ENCODE results near the gene TMEM212. TPM values are rescaled to one million over a fixed set of nuclear protein-coding genes. Genes with fewer than 3 reads are reported as not detected.
"Not testable (repeated sequence)": the region's sequence is repeated elsewhere in the genome, so short reads cannot be mapped to it uniquely, and the experiment has no call there.

The TMEM212 gene
- total RNA-seq, 1 donor from 2014 or later, result not detected

DNA sequence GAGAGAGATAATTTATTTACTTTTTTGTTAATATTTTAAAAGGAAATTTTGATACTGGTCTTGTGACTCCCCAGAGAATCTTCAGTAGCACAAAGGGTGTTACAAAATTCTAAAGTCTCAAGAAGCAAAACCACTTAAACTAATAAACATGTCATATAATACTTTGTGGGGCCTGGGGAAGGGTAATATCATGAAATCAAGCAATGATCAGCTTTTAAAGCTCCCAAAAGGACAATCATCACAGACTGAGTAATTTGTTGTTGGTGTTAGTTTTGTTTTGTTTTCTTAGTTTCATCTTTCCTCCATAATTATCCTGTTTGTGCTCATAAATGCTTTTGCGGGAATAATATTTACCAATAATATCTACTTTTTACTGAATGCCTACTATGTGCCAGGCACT, 55.0 kb downstream of the TMEM212 start:
- no peaks in the 10 kb centered on the region for H3K79me2 ChIP-seq (ENCODE audit: low read depth)
- TF ChIP-seq EZH2phosphoT487 (IDR thresholded peaks at IDR 0.05) (no peak), EZH2 (IDR thresholded peaks at IDR 0.05) (no peak)
- TF ChIP-seq, protein P1, sequence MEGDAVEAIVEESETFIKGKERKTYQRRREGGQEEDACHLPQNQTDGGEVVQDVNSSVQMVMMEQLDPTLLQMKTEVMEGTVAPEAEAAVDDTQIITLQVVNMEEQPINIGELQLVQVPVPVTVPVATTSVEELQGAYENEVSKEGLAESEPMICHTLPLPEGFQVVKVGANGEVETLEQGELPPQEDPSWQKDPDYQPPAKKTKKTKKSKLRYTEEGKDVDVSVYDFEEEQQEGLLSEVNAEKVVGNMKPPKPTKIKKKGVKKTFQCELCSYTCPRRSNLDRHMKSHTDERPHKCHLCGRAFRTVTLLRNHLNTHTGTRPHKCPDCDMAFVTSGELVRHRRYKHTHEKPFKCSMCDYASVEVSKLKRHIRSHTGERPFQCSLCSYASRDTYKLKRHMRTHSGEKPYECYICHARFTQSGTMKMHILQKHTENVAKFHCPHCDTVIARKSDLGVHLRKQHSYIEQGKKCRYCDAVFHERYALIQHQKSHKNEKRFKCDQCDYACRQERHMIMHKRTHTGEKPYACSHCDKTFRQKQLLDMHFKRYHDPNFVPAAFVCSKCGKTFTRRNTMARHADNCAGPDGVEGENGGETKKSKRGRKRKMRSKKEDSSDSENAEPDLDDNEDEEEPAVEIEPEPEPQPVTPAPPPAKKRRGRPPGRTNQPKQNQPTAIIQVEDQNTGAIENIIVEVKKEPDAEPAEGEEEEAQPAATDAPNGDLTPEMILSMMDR (IDR thresholded peaks at IDR 0.05), result no peak
- no peak overlapping the region for H3K27ac ChIP-seq
- H3K9me3 Mint-ChIP-seq, result no peaks in the 10 kb centered on the region
- no peak overlapping the region for H2AFZ ChIP-seq (replicated peaks)
- no peaks in the 10 kb centered on the region for H3K27me3 ChIP-seq
- no peak overlapping the region for H3K4me3 ChIP-seq
- no peak overlapping the region for H3K4me3 Mint-ChIP-seq
- no peak overlapping the region for H3K27ac Mint-ChIP-seq
- H3K4me2 ChIP-seq, result no peak overlapping the region
- H3K36me3 Mint-ChIP-seq, result no peaks in the 10 kb centered on the region
- H3K36me3 ChIP-seq, result no peaks in the 10 kb centered on the region
- no peaks in the 10 kb centered on the region for H4K20me1 ChIP-seq (ENCODE audit: low read depth)
- no peak overlapping the region for H3K9ac ChIP-seq
- no peaks in the 10 kb centered on the region for H3F3A ChIP-seq (ENCODE audit: low read depth)
- H3K27me3 Mint-ChIP-seq (ENCODE audit: insufficient read depth, low read depth), result peaks cover under 1% of the 10 kb centered on the region
- no peaks in the 10 kb centered on the region for H3K4me1 Mint-ChIP-seq
- H3K4me1 ChIP-seq, result no peaks in the 10 kb centered on the region
- no peaks in the 10 kb centered on the region for H3K9me3 ChIP-seq (ENCODE audit: low read depth)
- DNase-seq (ENCODE audit: low spot score), result no peak

- H3K4me3 ChIP-seq, result no peak overlapping the region
- no peak overlapping the region for H3K4me3 Mint-ChIP-seq
Measured at GRCh38 chr3:171900446-171900845, 57.3 kb downstream of the TMEM212 start.

DNA sequence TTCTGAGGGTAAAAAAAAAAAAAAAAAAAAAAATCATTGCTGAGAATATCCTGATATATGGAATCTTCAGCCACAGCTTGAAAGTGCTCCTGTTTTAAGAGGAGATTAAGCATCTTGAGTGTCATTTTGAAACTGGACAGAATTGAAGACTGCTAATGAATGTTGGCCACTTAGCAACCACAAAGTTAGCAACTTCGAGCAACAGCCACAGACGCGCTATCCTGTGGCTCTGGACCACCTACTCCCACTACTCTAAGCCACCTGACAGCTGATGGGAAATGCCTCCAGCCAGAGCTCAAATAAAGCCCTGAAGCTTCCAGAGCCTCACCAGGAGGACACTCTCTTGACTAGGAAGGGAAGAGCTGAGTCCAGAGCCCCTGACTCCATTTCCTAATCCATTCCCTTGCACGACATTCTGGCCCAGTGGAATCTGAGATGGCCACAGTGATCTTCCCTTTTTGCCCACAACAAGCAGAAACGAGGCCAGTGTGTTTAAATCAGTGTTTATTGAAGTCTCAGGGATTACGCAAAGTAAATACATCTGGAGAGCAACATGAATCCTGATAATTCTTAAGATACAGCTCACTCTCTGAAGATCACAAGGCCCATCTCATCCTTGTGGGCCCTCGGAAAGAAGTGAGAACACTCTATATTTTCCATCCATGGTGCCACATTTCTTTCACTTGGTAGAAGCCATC, 58.6 kb downstream of the TMEM212 start:
- no peaks in the 10 kb centered on the region for H3K79me2 ChIP-seq (ENCODE audit: low read depth)
- H3K27me3 ChIP-seq, result no peaks in the 10 kb centered on the region
- H3K4me3 ChIP-seq, result no peak overlapping the region
- H3K9ac ChIP-seq, result no peak overlapping the region
- H3K36me3 Mint-ChIP-seq, result no peaks in the 10 kb centered on the region
- no peaks in the 10 kb centered on the region for H3K4me1 ChIP-seq
- peaks cover 4% of the 10 kb centered on the region for H3K27me3 Mint-ChIP-seq (ENCODE audit: insufficient read depth, low read depth)
- peaks cover 6% of the 10 kb centered on the region for H3K9me3 Mint-ChIP-seq
- H2AFZ ChIP-seq (replicated peaks), result peak overlapping the region; percentile 13
- peaks cover 3% of the 10 kb centered on the region for H3K4me1 Mint-ChIP-seq
- H3F3A ChIP-seq (ENCODE audit: low read depth), result no peaks in the 10 kb centered on the region
- no peaks in the 10 kb centered on the region for H3K36me3 ChIP-seq
- TF ChIP-seq EZH2phosphoT487 (IDR thresholded peaks at IDR 0.05), result no peak
- no peak for TF ChIP-seq EZH2 (IDR thresholded peaks at IDR 0.05)
- H4K20me1 ChIP-seq (ENCODE audit: low read depth), result no peaks in the 10 kb centered on the region
- H3K27ac ChIP-seq, result no peak overlapping the region
- no peak overlapping the region for H3K4me3 Mint-ChIP-seq
- no peaks in the 10 kb centered on the region for H3K9me3 ChIP-seq (ENCODE audit: low read depth)
- no peak for DNase-seq (ENCODE audit: low spot score)
- no peak overlapping the region for H3K4me2 ChIP-seq
- no peak overlapping the region for H3K27ac Mint-ChIP-seq

More at GRCh38 chr3:171900446-171900845, 57.3 kb downstream of the TMEM212 start:
- no peaks in the 10 kb centered on the region for H3F3A ChIP-seq (ENCODE audit: low read depth)
- no peak overlapping the region for H3K27ac Mint-ChIP-seq
- DNase-seq (ENCODE audit: low spot score), result no peak
- H3K9ac ChIP-seq, result no peak overlapping the region
- H3K36me3 ChIP-seq, result no peaks in the 10 kb centered on the region
- no peaks in the 10 kb centered on the region for H3K9me3 Mint-ChIP-seq
- no peak overlapping the region for H2AFZ ChIP-seq (replicated peaks)
- H3K79me2 ChIP-seq (ENCODE audit: low read depth), result no peaks in the 10 kb centered on the region
- TF ChIP-seq EZH2 (IDR thresholded peaks at IDR 0.05) (no peak), EZH2phosphoT487 (IDR thresholded peaks at IDR 0.05) (no peak)
- TF ChIP-seq, protein P1 (IDR thresholded peaks at IDR 0.05), result no peak
- peaks cover 4% of the 10 kb centered on the region for H3K27me3 Mint-ChIP-seq (ENCODE audit: insufficient read depth, low read depth)
- H3K4me1 ChIP-seq, result no peaks in the 10 kb centered on the region
- H3K9me3 ChIP-seq (ENCODE audit: low read depth), result no peaks in the 10 kb centered on the region
- no peaks in the 10 kb centered on the region for H3K36me3 Mint-ChIP-seq
- no peak overlapping the region for H3K4me2 ChIP-seq
- peaks cover 3% of the 10 kb centered on the region for H3K4me1 Mint-ChIP-seq
- no peaks in the 10 kb centered on the region for H4K20me1 ChIP-seq (ENCODE audit: low read depth)
- no peaks in the 10 kb centered on the region for H3K27me3 ChIP-seq
- H3K27ac ChIP-seq, result no peak overlapping the region

GRCh38 chr3:171904829-171905228, 61.7 kb downstream of the TMEM212 start:
- H3K4me2 ChIP-seq, result no peak overlapping the region
- H3K36me3 ChIP-seq, result no peaks in the 10 kb centered on the region
- H3F3A ChIP-seq (ENCODE audit: low read depth), result no peaks in the 10 kb centered on the region
- H3K79me2 ChIP-seq (ENCODE audit: low read depth), result no peaks in the 10 kb centered on the region
- no peak for DNase-seq (ENCODE audit: low spot score)
- H3K27ac Mint-ChIP-seq, result peak overlapping the region; percentile 13
- no peak overlapping the region for H3K9ac ChIP-seq
- H3K36me3 Mint-ChIP-seq, result no peaks in the 10 kb centered on the region
- H3K27me3 Mint-ChIP-seq (ENCODE audit: insufficient read depth, low read depth), result peaks cover 6% of the 10 kb centered on the region
- no peak overlapping the region for H2AFZ ChIP-seq (replicated peaks)
- H3K27ac ChIP-seq, result no peak overlapping the region
- no peaks in the 10 kb centered on the region for H3K4me1 ChIP-seq
- no peak overlapping the region for H3K4me3 ChIP-seq
- H3K4me3 Mint-ChIP-seq, result no peak overlapping the region
- peaks cover 3% of the 10 kb centered on the region for H3K4me1 Mint-ChIP-seq
- TF ChIP-seq, protein P1 (IDR thresholded peaks at IDR 0.05), result no peak
- no peak for TF ChIP-seq EZH2 (IDR thresholded peaks at IDR 0.05)
- TF ChIP-seq EZH2phosphoT487 (IDR thresholded peaks at IDR 0.05), result no peak
- H3K9me3 Mint-ChIP-seq, result peaks cover 10% of the 10 kb centered on the region
- no peaks in the 10 kb centered on the region for H4K20me1 ChIP-seq (ENCODE audit: low read depth)
- H3K27me3 ChIP-seq, result no peaks in the 10 kb centered on the region
- H3K9me3 ChIP-seq (ENCODE audit: low read depth), result no peaks in the 10 kb centered on the region

GRCh38 chr3:171906503-171906902, 63.4 kb downstream of the TMEM212 start:
- H3K36me3 Mint-ChIP-seq; H3K9ac ChIP-seq; H3K4me1 ChIP-seq; H4K20me1 ChIP-seq (ENCODE audit: low read depth); H3F3A ChIP-seq (ENCODE audit: low read depth); H3K4me3 Mint-ChIP-seq; H3K27me3 Mint-ChIP-seq (ENCODE audit: insufficient read depth, low read depth); H3K79me2 ChIP-seq (ENCODE audit: low read depth); H3K4me3 ChIP-seq; H3K4me2 ChIP-seq; H3K27ac ChIP-seq; H3K4me1 Mint-ChIP-seq; H3K27me3 ChIP-seq; H3K9me3 ChIP-seq (ENCODE audit: low read depth); H3K36me3 ChIP-seq; H2AFZ ChIP-seq (replicated peaks); DNase-seq (ENCODE audit: low spot score); H3K27ac Mint-ChIP-seq: not testable (repeated sequence)
- H3K9me3 Mint-ChIP-seq, result peaks cover 17% of the 10 kb centered on the region

Data from neural progenitor cell (in vitro differentiated cells).